ENCODE measurements around the gene CDK11B.
"Not testable (repeated sequence)": the region's sequence is repeated elsewhere in the genome, so short reads cannot be mapped to it uniquely, and the experiment has no call there.

Gene CDK11B

DNA sequence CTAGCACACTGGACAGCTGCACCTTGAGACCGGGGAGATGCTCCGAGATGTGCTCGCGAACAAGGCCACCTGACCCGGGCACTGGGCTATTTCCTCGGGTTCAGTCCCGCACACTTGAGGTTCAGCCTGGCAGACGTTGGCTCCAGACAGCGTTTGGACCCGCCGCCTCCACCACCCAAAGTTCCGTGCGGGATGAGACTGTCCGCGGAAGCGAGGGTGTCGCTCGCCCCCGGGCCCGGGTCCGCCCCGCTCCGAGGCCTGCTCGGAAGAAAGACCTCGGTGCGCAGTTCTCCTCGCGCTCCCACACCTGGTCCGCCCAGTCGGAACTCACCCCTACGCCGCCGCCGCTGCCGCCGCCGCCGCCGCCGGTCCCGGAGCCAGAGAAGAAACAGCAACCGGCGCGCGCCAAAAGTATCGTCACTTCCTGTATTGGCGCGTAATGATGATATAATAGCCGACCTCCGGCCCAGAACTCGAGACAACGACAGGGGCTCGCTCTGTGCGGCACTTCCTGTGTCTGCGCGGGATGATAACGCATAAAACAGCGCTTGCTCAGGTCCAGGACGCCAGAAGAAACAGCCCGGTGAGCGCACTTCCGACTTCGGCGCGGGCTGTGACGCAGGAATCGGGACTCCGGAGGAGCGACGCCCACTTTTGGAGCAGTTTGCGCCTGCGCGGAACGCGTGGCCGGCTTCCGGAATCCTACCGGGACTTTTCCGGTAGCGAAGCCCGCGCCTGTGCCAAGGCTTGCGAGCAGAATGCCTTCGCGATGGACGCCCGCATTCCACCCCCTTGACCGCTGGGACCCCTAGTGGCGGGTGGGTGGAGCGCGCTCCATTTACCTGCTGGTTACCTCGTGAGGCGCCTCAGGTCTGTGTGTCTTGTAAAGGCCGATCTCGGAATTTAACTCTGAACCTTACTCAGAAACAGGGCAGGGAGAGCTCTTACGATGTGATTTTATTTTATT lies at the start of gene CDK11B:
Gene CDK11B (minus strand): TSS at position 422 of the 967 bp plus-strand sequence. CDS start 1,519 bp downstream, outside the sequence.
- H3K27ac ChIP-seq (ENCODE audit: low read length), result peak within 1 kb of the TSS; percentile 91
- H3K9ac ChIP-seq (ENCODE audit: low read depth, low read length), result peak within 1 kb of the TSS; percentile 92
- peak within 1 kb of the TSS; percentile 80 for H3K4me3 ChIP-seq (ENCODE audit: low read length)
- H3K36me3 ChIP-seq (ENCODE audit: insufficient read depth, low read depth, low read length), result peaks cover 31% of the 10 kb centered on the region
- not testable (repeated sequence) for H3K4me1 ChIP-seq (ENCODE audit: insufficient read depth, low read length); H3K27me3 ChIP-seq (ENCODE audit: insufficient read depth, low read length); H3K9me3 ChIP-seq (ENCODE audit: insufficient read depth, low read depth, low read length)

DNA sequence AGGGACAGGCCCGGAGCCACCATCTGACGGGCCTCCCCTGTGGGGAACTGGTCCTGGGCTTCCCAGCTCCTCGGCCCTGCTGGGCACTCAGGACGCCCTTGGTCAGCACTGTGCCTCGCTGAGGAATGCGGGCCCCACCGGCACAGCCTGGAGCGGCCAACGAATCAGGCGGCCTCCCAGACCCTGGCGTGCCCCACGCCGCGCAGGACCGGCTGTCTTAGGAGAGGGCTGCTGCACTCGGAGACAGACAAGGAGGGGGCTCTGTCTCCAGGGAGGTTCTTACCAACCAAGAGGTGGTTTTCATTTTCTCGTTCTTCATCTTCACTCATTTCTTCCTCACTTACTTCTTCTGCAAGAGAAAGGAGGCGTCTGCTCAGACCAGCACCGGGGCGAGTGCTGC lies 49.1 kb upstream of the CDK11B start:
- not testable (repeated sequence) for H3K9ac ChIP-seq (ENCODE audit: low read depth, low read length); H3K27ac ChIP-seq (ENCODE audit: low read length); H3K4me1 ChIP-seq (ENCODE audit: insufficient read depth, low read length); H3K27me3 ChIP-seq (ENCODE audit: insufficient read depth, low read length); H3K36me3 ChIP-seq (ENCODE audit: insufficient read depth, low read depth, low read length); H3K9me3 ChIP-seq (ENCODE audit: insufficient read depth, low read depth, low read length); H3K4me3 ChIP-seq (ENCODE audit: low read length)

DNA sequence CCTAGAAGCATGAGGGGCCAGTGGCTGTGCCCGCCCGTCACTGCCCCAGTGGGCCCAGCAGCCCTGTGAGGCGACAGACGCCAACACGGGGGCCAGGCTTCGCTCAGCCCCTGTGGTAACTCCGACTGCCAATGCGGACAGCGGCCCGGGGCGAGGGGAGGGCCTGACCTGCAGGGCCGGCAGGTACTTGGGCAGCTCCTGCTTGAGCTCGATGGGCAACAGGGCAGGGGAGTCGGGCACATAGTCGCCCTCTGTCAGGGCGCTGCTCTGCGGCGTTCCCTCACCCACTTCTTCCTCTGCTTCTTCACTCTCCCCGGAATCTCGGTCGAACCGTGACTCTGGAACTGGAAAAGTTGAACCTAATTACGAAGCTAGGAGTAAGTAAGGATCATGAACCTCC lies 48.4 kb upstream of the CDK11B start:
- H3K9me3 ChIP-seq (ENCODE audit: insufficient read depth, low read depth, low read length); H3K36me3 ChIP-seq (ENCODE audit: insufficient read depth, low read depth, low read length); H3K4me3 ChIP-seq (ENCODE audit: low read length); H3K27me3 ChIP-seq (ENCODE audit: insufficient read depth, low read length); H3K9ac ChIP-seq (ENCODE audit: low read depth, low read length); H3K27ac ChIP-seq (ENCODE audit: low read length); H3K4me1 ChIP-seq (ENCODE audit: insufficient read depth, low read length): not testable (repeated sequence)

DNA sequence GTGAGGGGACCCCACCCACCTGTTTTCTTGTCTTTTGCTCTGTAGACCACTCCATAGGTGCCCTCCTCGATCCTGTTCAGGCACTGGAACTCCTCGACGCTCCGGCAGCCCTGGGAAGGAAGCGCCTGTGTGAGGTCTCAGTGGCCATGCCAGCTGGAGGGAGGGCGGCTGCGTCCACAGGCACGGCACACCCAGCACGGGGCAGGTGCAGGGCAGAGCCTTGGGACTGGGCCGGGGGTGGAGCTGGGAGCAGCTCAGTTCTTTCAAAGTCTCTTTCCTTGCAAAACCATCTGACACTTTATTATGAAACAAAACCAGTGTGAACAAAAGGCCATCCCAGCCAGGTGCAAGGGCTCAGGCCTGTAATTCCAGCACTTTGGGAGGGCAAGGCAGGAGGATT lies 46.8 kb upstream of the CDK11B start:
- not testable (repeated sequence) for H3K9ac ChIP-seq (ENCODE audit: low read depth, low read length); H3K27me3 ChIP-seq (ENCODE audit: insufficient read depth, low read length); H3K9me3 ChIP-seq (ENCODE audit: insufficient read depth, low read depth, low read length); H3K4me1 ChIP-seq (ENCODE audit: insufficient read depth, low read length); H3K27ac ChIP-seq (ENCODE audit: low read length); H3K36me3 ChIP-seq (ENCODE audit: insufficient read depth, low read depth, low read length); H3K4me3 ChIP-seq (ENCODE audit: low read length)

DNA sequence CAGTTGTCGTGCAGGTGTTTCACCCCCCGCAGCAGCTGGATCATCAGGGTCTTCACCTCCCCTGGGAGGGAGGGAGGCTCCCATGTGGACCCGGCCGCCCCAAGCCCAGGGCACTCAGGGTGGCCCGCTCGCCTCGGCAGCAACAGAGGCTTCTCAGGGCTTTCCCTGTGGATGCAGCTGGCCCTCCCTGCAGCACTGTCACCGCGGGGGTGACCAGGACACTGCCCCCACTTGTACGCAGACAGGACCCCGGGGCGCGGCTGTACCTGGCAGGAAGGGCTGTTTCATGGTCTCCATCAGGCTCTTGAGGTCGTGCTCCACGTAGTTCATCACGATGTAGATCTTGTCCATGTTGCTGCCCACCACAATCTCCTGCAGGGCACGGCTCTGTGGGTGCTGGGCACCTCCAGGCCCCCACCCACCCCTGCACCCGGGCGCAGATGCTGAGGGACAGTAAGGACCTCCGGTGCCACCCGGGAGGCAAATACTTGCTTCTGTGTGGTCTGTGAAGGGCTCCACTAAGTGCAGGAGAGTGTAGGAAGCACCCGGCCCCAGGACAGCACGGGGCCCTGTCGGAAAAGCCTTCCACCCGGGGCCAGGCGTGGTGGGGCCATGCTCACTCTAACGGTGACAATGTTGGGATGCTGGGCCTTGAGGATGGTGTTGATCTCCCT lies 45.6 kb upstream of the CDK11B start:
- not testable (repeated sequence) for H3K27ac ChIP-seq (ENCODE audit: low read length); H3K36me3 ChIP-seq (ENCODE audit: insufficient read depth, low read depth, low read length); H3K4me1 ChIP-seq (ENCODE audit: insufficient read depth, low read length); H3K9ac ChIP-seq (ENCODE audit: low read depth, low read length); H3K27me3 ChIP-seq (ENCODE audit: insufficient read depth, low read length); H3K9me3 ChIP-seq (ENCODE audit: insufficient read depth, low read depth, low read length); H3K4me3 ChIP-seq (ENCODE audit: low read length)

DNA sequence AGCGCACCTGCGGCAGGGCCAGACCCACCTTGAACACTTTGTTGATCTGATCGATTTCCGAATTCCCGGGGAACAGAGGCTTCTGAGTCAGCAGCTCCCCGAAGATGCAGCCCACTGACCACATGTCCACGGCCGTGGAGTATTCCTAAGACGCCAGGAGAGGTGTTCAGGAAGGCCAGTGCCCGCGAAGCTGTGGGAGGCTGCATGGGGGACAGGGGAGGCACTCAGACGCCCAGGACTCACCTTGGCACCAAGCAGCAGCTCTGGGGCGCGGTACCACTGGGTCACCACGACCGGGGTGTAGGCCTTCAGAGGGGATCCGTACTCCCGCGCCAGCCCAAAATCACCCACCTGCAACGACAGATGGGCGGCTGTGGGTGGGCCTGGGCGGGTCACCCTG lies 45.0 kb upstream of the CDK11B start:
- H3K4me3 ChIP-seq (ENCODE audit: low read length), result no peak overlapping the region

DNA sequence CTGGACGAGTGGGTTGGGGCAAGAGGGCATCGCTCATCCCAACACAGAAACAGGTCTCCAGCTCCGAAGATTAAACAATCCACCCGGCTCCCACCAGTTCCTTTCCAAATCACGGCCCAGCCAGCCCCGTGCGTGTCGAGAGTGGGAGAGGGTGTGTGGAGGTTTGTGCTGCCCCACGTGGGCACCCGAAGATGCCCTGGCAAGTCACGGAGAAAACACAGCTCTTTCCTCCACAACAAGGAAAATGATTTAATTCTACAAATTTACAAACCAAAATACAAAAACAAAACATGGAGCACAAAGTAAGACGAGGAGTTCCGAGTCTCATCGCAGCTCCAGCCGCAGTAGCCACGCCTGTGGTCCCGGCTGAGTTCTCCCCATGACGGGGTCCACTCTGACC lies 43.7 kb upstream of the CDK11B start:
- H3K9ac ChIP-seq (ENCODE audit: low read depth, low read length); H3K27me3 ChIP-seq (ENCODE audit: insufficient read depth, low read length); H3K9me3 ChIP-seq (ENCODE audit: insufficient read depth, low read depth, low read length); H3K4me1 ChIP-seq (ENCODE audit: insufficient read depth, low read length); H3K4me3 ChIP-seq (ENCODE audit: low read length); H3K36me3 ChIP-seq (ENCODE audit: insufficient read depth, low read depth, low read length); H3K27ac ChIP-seq (ENCODE audit: low read length): not testable (repeated sequence)

More for the DNA sequence above, 45.0 kb upstream of the CDK11B start:
- H3K9me3 ChIP-seq (ENCODE audit: insufficient read depth, low read depth, low read length), result no peaks in the 10 kb centered on the region
- no peaks in the 10 kb centered on the region for H3K4me1 ChIP-seq (ENCODE audit: insufficient read depth, low read length)
- no peak overlapping the region for H3K27ac ChIP-seq (ENCODE audit: low read length)
- H3K27me3 ChIP-seq (ENCODE audit: insufficient read depth, low read length), result no peaks in the 10 kb centered on the region
- H3K36me3 ChIP-seq (ENCODE audit: insufficient read depth, low read depth, low read length), result no peaks in the 10 kb centered on the region
- H3K9ac ChIP-seq (ENCODE audit: low read depth, low read length), result no peak overlapping the region

DNA sequence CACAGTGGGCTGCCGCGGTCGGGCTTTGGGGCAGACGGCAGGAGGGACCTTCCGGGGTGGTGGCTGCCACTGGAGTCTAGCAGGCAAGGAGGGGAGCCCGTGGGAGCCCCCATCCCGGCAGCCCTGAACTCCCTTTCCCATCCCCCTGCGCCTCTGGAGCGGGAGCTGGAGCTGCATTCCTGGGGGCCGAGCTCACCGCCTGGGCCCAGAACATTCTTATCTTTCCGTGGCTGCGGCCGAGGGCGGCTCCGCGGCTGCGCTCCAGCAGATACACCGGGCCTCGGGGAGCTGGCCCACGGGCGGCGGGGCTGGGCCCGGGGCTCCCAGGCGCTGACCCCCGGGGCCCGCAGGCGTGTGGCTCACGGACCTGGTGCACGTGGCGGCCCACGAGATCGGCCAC lies 41.8 kb upstream of the CDK11B start:
- not testable (repeated sequence) for H3K27ac ChIP-seq (ENCODE audit: low read length); H3K9ac ChIP-seq (ENCODE audit: low read depth, low read length); H3K4me1 ChIP-seq (ENCODE audit: insufficient read depth, low read length); H3K27me3 ChIP-seq (ENCODE audit: insufficient read depth, low read length); H3K36me3 ChIP-seq (ENCODE audit: insufficient read depth, low read depth, low read length); H3K4me3 ChIP-seq (ENCODE audit: low read length); H3K9me3 ChIP-seq (ENCODE audit: insufficient read depth, low read depth, low read length)

DNA sequence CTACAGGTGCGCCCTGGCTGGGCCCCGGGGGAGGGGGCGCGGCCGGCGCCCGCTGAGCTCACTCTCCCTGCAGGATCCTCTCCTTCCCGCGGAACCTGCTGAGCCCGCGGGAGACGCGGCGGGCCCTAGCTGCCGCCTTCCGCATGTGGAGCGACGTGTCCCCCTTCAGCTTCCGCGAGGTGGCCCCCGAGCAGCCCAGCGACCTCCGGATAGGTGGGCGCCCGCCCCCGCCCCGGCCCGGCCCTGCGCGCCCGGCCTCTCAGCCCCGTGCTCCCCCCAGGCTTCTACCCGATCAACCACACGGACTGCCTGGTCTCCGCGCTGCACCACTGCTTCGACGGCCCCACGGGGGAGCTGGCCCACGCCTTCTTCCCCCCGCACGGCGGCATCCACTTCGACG lies 41.3 kb upstream of the CDK11B start:
- not testable (repeated sequence) for H3K4me1 ChIP-seq (ENCODE audit: insufficient read depth, low read length); H3K36me3 ChIP-seq (ENCODE audit: insufficient read depth, low read depth, low read length); H3K4me3 ChIP-seq (ENCODE audit: low read length); H3K27me3 ChIP-seq (ENCODE audit: insufficient read depth, low read length); H3K9ac ChIP-seq (ENCODE audit: low read depth, low read length); H3K27ac ChIP-seq (ENCODE audit: low read length); H3K9me3 ChIP-seq (ENCODE audit: insufficient read depth, low read depth, low read length)

DNA sequence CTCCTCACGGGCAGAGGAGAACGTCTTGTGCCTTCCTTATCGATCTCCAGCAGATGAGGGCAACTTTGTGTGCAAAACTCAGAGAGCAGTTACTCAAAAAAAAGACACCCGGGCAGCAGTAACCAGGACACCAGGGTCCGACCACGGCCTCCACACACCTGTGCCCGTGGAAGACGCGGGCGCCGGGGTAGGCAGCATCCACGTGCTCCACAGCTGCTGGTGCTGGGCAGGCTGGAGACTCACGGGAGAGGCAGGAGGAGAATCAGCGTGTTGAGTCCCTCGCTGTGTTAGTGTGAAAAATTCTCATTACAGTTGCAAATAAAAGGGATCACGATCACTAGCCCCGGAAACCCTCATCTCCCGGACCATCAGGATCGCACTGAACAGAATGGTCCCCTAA lies 40.3 kb upstream of the CDK11B start:
- not testable (repeated sequence) for H3K4me1 ChIP-seq (ENCODE audit: insufficient read depth, low read length); H3K27me3 ChIP-seq (ENCODE audit: insufficient read depth, low read length); H3K36me3 ChIP-seq (ENCODE audit: insufficient read depth, low read depth, low read length); H3K9ac ChIP-seq (ENCODE audit: low read depth, low read length); H3K9me3 ChIP-seq (ENCODE audit: insufficient read depth, low read depth, low read length); H3K4me3 ChIP-seq (ENCODE audit: low read length); H3K27ac ChIP-seq (ENCODE audit: low read length)

DNA sequence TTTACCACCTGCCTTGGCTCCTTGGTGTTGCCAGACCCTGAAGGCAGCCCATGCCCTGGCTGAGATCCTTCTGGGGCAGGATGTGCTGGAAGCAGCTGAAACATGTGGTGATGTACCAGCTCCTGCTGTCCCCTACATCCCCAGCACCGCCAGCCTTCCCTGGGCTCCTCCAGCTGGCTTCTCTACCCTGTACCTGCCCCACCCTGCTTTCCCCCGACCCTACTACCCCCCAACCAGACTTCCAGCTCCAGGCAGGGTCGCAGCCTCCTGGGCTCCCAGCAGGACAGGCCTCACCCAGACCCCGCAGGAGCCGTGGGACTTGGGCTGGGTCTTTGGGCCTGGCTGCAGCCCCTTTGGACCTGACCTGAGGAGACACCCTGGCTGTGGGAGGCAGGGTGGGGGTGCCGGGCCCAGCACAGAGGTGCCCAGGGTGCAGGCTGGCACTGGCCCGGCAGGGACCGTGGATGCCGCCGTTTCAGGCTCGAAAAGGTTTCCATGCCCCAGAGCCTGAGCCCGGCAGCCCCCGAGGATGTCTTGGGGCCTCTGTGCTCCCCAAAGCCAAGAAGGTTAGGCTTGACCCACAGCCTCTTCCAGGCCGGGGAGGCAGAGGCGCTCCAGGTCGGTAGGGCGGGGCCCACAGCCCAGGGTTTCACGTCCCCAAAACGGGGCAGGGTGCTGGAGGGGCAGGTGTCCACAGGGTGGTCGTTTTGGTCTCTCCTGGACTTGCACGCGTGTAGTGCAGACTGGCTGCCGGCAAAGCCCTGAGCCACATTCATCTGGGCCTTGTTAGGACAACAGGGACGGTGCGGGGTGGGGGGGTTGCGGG lies 38.8 kb upstream of the CDK11B start:
- H3K4me3 ChIP-seq (ENCODE audit: low read length); H3K27ac ChIP-seq (ENCODE audit: low read length); H3K27me3 ChIP-seq (ENCODE audit: insufficient read depth, low read length); H3K9me3 ChIP-seq (ENCODE audit: insufficient read depth, low read depth, low read length); H3K4me1 ChIP-seq (ENCODE audit: insufficient read depth, low read length); H3K9ac ChIP-seq (ENCODE audit: low read depth, low read length); H3K36me3 ChIP-seq (ENCODE audit: insufficient read depth, low read depth, low read length): not testable (repeated sequence)

All from iPS-20b (cell line).